Spleen (tissue), 11 donors: ENCODE data around the gene GRIN1. TPM values are rescaled to one million over a fixed set of nuclear protein-coding genes. Genes with fewer than 3 reads are reported as not detected.

ENCODE experiments used
- DNase-seq: peaks from one replicate; pipeline ENCODE4 v3.0.0-alpha.2; 2020
- H3K27ac ChIP-seq, 8 donors: fragments of 200-600 bp; sonication (generic) in 7 of 8; 1 replicate in 4 of 8; 2 replicates in 4 of 8; pipeline versions ENCODE4 v1.5.0 to v1.8.0; 2016 to 2021; ENCODE audit warnings: inconsistent platforms in 4 of 8, mild to moderate bottlenecking in 4 of 8, moderate library complexity in 1 of 8
- H3K27me3 ChIP-seq, 7 donors: fragments of 200-600 bp; sonication (generic) in 6 of 7; replicated peaks in 1 of 7; 1 replicate in 4 of 7; 2 replicates in 3 of 7; pipeline versions ENCODE4 v1.5.0 to v1.8.0; 2016 to 2021; ENCODE audit warnings: inconsistent platforms in 3 of 7, mild to moderate bottlenecking in 1 of 7
- H3K36me3 ChIP-seq, 6 donors: fragments of 200-600 bp; sonication (generic) in 5 of 6; 1 replicate in 4 of 6; 2 replicates in 2 of 6; pipeline versions ENCODE4 v1.5.0 to v1.8.0; 2016 to 2021; ENCODE audit warnings: inconsistent platforms in 2 of 6
- H3K4me1 ChIP-seq, 6 donors: fragments of 200-600 bp; sonication (generic) in 5 of 6; 1 replicate in 3 of 6; 2 replicates in 3 of 6; pipeline versions ENCODE4 v1.5.0 to v1.8.0; 2016 to 2021; ENCODE audit warnings: inconsistent platforms in 3 of 6
- H3K4me3 ChIP-seq, 8 donors: fragments of 200-600 bp; sonication (generic) in 7 of 8; 1 replicate in 4 of 8; 2 replicates in 4 of 8; pipeline versions ENCODE4 v1.5.0 to v1.8.0; 2016 to 2021; ENCODE audit warnings: inconsistent platforms in 4 of 8, mild to moderate bottlenecking in 4 of 8, moderate library complexity in 2 of 8
- H3K9me3 ChIP-seq, 8 donors: fragments of 200-600 bp; sonication (generic) in 7 of 8; 1 replicate in 4 of 8; 2 replicates in 4 of 8; pipeline versions ENCODE4 v1.5.0 to v1.8.0; 2016 to 2021; ENCODE audit warnings: inconsistent platforms in 4 of 8
- CTCF ChIP-seq, 11 experiments: fragments of 200-600 bp in 7 of 11; fragments of 450-650 bp in 4 of 11; sonication (generic) in 4 of 11; IDR thresholded peaks in 8 of 11; conservative IDR thresholded peaks in 3 of 11; 1 replicate in 7 of 11; 2 replicates in 4 of 11; pipeline versions ENCODE4 v1.4.0 to v1.8.0; 2016 to 2021; ENCODE audit warnings: antibody characterized with exemption in 11 of 11, inconsistent platforms in 4 of 11, mild to moderate bottlenecking in 1 of 11
- POLR2A ChIP-seq, 3 donors: fragments of 450-650 bp; IDR thresholded peaks; one replicate each; pipeline ENCODE4 v1.5.1; 2017; ENCODE audit warnings: antibody characterized with exemption in 3 of 3, mild to moderate bottlenecking in 1 of 3
- POLR2AphosphoS5 ChIP-seq, 3 donors: sonication (generic); formaldehyde crosslinking; IDR thresholded peaks; one replicate each; pipeline ENCODE4 v1.5.1; 2017; ENCODE audit warnings: antibody characterized with exemption in 3 of 3
- whole genome bisulfite sequencing, 5 donors: extraction: QIAGEN DNeasy Blood & Tissue Kit in 3 of 5; methylation state at CpG; one replicate each; pipeline versions ENCODE4 v1.1.5 to v1.1.7; 2013 to 2018; 5-methylcytosine and 5-hydroxymethylcytosine counted together
- intact Hi-C: fragments of 100-400 bp; cut with DNase I; formaldehyde crosslinking; loops from one replicate; pipeline ENCODE4 v1.15.0; 2023; ENCODE audit warnings: low total_unique reads
- polyA plus RNA-seq, 3 donors: library from polyadenylated mRNA; stranded (reverse); fragments of 200-250 nt; gene quantifications; one replicate each; pipeline ENCODE4 v1.2.1, GENCODE V29; 2013
- total RNA-seq, 7 donors: library from RNA; depleted of rRNA in 3 of 7; stranded (reverse); fragments of >200 nt in 3 of 7; fragmentation: NEBNext Ultra II Directional in 4 of 7; extraction: Animal tissue kit (Norgen Biotek cat#: 25700) in 4 of 7; gene quantifications; one replicate each; pipeline versions ENCODE4 v1.1.0 to v1.2.1, GENCODE V29; 2016 to 2021
- donor health status: healthy with polysubstance abuse.
- donor health status: DM: no; HTN: no; CAD: no; lungs with moderate emphysema.
- donor health status: DM: no; HTN: no; CAD: no.
- donor health status: Bipolar disorder and iron deficiency.
- donor health status: healthy.
- donor health status: DM: no; HTN: no; CAD: no.
- donor health status: DM: yes; HTN: yes; CAD: no.

The GRIN1 gene
- total and polyA plus RNA-seq, 10 donors = 0.03 to 0.70 (median 0.05) TPM; not detected in 6

GRCh38 chr9:137108608-137109249 lies 30.2 kb upstream of the GRIN1 start:
- Histone ChIP-seq H3K4me3 (no peak overlapping the region), H3K27ac (no peak overlapping the region), H3K4me1 (peaks cover 4 to 14% (median 10%) of the 10 kb centered on the region in 6 donors), H3K9me3 (no peaks in the 10 kb centered on the region), H3K36me3 (peaks cover 0 to 97% (median 88%) of the 10 kb centered on the region in 6 donors), H3K27me3 (no peaks in the 10 kb centered on the region)
- intact Hi-C loops = no loop called here
- TF ChIP-seq POLR2A (IDR thresholded peaks at IDR 0.05) (no peak), CTCF (IDR thresholded peaks at IDR 0.05 in 8 of 11, conservative IDR thresholded peaks at IDR 0.05 in 3 of 11) (no peak)
- WGBS, 5 donors = 87 to 93% (median 92%) methylated on average over 16 to 29 of the region's 29 CpGs
- no peak for DNase-seq

GRCh38 chr9:137109250-137110146 lies 29.5 kb upstream of the GRIN1 start:
- intact Hi-C loops = no loop called here
- Histone ChIP-seq H3K36me3 (peaks cover 0 to 90% (median 80%) of the 10 kb centered on the region in 6 donors), H3K27me3 (no peaks in the 10 kb centered on the region), H3K9me3 (no peaks in the 10 kb centered on the region), H3K4me1 (peaks cover 5 to 20% (median 11%) of the 10 kb centered on the region in 6 donors), H3K4me3 (no peak overlapping the region), H3K27ac (no peak overlapping the region)
- WGBS, 5 donors = 81 to 86% (median 83%) methylated on average over 23 to 34 of the region's 34 CpGs
- DNase-seq = no peak
- TF ChIP-seq CTCF (IDR thresholded peaks at IDR 0.05 in 8 of 11, conservative IDR thresholded peaks at IDR 0.05 in 3 of 11) (no peak), POLR2AphosphoS5 (IDR thresholded peaks at IDR 0.05) (peak in 1 of 3 donors; percentile 51)

- Histone ChIP-seq H3K9me3 (no peaks in the 10 kb centered on the region), H3K4me3 (no peak overlapping the region), H3K4me1 (peaks cover 8 to 28% (median 19%) of the 10 kb centered on the region in 6 donors), H3K36me3 (peaks cover 0 to 81% (median 72%) of the 10 kb centered on the region in 6 donors), H3K27me3 (no peaks in the 10 kb centered on the region), H3K27ac (no peak overlapping the region)
- DNase-seq = no peak
- TF ChIP-seq CTCF (IDR thresholded peaks at IDR 0.05 in 8 of 11, conservative IDR thresholded peaks at IDR 0.05 in 3 of 11) = no peak
- no peak for TF ChIP-seq POLR2A (IDR thresholded peaks at IDR 0.05)
- peak in 2 of 3 donors; percentile 8 to 40 for TF ChIP-seq POLR2AphosphoS5 (IDR thresholded peaks at IDR 0.05)
- intact Hi-C loops = no loop called here
- 89 to 94% (median 90%) methylated on average over 18 to 38 of the region's 38 CpGs for WGBS, 5 donors
These were observed 28.6 kb upstream of the GRIN1 start for GRCh38 chr9:137110147-137110910.
